Measurements from ENCODE around the gene TRPM8.
"Not testable (repeated sequence)": the region's sequence is repeated elsewhere in the genome, so short reads cannot be mapped to it uniquely, and the experiment has no call there.

The TRPM8 gene

DNA sequence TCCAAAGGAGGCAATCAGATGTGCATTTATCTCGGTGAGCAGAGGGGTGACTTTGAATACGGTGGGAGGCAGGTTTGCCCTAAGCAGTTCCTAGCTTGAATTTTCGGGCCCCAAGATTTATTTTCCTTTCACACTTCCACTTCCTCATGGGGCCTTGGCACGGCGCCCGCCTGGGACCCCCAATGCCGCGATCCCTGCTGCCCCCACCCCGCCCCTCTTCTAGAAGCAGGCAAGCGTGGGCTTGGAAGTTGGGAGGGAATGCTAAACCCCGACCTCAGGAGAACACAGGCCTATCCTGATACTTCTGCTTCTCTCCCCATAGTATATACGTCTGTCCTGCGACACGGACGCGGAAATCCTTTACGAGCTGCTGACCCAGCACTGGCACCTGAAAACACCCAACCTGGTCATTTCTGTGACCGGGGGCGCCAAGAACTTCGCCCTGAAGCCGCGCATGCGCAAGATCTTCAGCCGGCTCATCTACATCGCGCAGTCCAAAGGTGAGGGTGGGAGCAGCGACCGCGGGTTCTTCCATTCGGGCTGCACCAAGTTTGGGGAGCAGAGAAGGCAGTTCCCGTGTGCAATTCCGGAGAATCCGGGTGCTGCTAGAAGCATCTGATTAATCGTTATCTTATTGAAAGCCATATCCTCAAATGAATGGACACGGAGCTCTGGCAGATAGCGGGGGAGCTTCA lies 21.6 kb downstream of the TRPM8 start:
- DNase-seq = no peak

- DNase-seq = no peak
Observed at GRCh38 chr2:233940376-233941276, 23.5 kb downstream of the TRPM8 start.

- DNase-seq = no peak
Observed at GRCh38 chr2:233942731-233943130, 25.6 kb downstream of the TRPM8 start.

DNA sequence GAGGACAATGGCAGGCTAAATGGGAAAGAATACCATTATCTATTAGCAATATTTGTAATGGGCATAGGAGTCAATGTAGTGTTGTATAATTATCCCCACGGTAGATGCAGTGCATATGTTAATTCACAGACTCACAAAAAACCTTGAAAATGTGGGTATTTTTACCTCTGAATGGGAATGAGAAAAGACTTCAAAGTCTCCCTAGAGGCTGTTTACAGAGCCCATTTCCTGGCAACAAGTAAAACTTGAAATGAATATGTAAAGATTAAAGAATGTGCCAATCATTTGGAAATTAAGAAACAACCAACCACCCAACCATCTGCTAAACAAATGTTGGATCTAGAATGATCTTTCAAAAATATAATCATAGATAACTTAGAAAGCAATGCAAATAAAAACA lies 27.1 kb downstream of the TRPM8 start:
- DNase-seq = no peak

DNA sequence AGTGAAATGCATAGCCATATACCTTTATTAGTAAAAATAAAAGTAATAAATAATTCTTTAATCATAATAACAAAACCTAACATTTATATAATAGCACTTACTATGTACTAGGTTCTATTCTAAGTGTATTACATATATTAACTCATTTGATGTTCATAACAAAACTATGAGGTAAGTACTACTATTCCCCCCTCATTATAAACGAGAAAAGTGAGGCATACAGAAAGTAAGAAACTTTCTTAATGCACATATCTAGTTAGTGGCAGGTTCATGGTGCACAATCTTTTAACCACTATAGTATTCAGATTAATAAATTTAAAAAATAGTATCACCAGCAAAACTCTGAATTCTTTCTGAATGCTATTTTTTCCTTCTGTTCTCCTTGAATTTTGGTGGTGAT lies 27.5 kb downstream of the TRPM8 start:
- DNase-seq = no peak

GRCh38 chr2:233945146-233945545 lies 28.0 kb downstream of the TRPM8 start:
- DNase-seq = no peak

DNA sequence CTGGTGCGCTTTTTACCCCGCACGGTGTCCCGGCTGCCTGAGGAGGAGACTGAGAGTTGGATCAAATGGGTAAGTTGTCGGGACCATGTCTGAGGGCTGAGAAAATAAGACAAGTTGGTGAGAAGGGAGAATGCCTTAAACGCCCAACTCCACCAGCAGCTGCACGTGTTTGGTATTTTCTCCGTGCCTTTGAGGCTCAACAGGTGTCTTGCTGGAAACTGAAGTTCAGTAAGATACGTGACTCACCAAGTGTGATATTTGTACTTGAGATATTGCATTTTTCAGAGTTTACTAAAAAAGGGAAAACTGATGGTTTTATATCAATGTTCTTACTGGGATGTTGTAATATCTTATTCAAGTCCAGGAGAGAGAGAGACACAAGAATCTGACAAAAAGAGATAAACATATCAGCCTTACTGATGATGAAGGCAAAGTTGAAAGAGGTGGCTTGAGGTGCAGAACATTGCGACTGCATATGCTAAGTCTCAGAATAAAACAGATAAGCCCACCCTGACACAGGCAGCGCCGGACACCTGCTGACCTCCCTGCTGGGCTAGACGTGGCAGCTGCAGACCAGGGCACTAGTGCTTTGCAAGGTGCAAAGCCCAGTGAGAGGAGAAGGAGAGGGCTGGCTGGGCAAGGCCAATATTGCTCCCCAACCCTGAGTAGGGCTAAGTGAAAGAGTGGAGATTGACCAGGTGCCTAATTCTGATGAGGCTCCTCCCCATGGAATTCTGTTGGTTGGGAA lies 33.1 kb downstream of the TRPM8 start:
- no peak for DNase-seq

DNA sequence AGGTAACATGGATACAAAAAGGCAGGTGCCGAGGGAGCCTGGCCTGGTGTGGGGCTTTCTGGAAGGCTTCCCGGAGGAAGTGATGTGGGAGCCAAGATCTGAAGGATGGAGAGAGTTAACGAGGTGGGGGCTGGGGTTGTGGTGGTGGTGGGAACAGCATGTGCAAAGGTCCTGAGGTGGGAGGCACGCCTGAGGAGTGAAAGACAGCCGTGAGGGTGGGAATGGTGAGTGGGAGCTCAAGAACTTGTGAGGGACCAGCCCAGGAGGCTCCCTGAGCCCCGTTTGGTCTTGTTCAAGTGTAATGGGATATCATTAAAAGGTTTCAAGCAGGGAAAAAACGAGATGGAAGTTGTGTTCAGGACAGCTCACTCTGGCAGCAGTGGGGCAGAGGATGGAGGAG lies 35.2 kb downstream of the TRPM8 start:
- DNase-seq = no peak

DNA sequence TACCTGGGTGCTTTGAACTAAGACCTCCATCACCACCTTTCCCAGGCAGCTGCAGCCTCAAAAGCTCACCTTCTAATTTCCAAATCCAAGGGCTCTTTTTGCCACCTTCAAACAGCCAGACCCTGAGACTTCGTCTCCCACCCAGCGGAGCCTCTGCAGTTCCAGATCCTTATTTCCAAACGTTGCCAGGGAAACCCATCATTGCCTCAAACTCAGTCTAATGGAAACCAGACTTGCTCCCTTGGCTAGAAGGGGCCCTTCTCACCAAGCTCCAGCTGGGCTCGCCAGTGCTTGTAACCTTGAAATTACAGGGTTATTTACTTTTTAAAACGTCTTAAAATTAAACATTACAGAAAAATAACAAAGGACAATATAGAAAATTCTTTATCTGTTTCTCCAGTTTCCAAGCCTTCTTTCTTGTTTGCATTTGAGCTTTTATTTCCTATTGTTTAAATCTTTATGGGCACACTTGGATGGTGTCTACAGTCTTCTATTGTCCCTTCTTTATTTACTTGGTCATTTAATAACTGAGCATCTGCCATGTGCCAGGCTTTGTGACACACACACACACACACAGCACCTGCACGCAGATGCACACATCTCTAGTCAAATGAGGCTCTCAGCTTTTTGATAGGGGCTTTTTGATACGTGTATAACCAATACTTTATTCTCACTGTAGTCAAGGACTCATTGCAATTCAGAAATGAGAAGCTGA lies 36.1 kb downstream of the TRPM8 start:
- DNase-seq = no peak

- no peak for DNase-seq
Observed at GRCh38 chr2:233960203-233960602, 43.0 kb downstream of the TRPM8 start.

DNA sequence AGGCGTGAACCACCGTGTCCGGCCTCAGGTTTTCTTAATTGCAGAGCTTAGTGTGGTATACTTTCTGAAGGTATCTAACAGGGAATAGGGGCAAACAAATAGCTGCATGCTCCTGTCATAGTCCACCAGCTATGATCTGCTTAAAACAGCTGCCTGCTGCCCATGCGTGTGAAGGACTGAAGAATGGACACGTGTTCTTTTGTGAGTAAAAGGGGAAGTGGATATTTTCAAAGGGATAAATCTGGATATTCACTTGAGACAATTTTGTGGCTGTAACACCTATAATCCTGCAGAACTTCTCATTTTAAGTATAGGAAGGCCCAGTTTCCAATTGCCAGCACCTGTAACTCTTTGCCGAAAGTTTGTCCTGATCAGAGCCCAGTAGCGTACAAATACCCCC lies 44.7 kb downstream of the TRPM8 start:
- DNase-seq = no peak

- DNase-seq = no peak
Observed at GRCh38 chr2:233964581-233964980, 47.4 kb downstream of the TRPM8 start.

DNA sequence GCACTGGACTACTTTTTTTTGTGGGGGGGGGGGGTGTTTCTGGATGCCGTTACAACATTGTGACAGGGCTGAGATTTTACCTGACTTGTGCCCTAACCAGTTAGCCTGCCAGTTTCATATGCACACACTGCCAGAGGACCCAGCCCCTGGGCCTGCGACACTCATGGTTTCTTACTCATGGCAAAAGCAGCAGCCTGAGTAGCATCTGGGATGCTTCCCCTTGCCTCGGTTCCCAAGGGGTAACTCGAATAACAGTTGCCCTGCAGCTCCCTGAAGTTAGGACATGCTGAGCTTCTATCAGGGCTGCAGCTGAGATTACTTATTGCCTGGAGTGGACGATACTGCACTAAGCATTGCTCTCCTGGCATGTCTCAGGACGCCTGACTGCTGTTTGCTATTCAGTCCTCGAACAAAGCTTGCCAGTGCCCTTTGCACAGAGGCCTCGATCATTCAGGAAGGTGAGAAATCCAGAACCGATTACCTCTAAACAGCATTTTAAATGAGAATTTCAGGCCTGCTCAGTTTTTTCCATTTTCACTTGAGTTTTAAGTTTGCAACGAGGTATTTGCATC lies 47.9 kb downstream of the TRPM8 start:
- no peak for DNase-seq

DNA sequence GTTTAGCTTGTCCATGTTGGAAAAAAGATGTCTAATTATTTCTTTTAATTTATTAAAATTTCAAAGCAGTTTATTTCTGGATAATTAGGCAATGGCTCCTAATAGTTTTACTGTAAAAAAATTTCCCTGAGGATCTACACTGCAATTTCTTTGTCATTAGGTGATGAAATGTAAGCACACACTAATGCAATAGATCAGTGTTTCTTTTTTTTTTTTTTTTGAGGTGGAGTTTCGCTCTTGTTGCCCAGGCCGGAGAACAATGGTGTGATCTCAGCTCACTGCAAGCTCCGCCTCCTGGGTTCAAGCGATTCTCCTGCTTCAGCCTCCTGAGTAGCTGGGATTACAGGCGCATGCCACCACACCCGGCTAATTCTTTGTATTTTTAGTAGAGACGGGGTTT lies 48.5 kb downstream of the TRPM8 start:
- DNase-seq = not testable (repeated sequence)

DNA sequence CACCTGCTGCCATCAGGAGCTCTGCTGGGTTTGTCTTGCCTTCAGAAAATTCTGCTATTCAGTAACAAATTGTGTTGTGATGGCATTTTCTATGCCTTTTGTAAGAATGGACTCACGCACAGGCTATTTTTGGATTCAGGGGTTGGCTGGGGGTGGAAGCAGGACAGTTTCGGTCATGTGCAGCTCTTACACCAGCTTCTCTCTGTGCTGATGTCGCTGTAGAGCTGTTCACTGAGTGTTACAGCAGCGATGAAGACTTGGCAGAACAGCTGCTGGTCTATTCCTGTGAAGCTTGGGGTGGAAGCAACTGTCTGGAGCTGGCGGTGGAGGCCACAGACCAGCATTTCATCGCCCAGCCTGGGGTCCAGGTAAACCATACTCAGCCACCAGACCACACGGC lies 49.2 kb downstream of the TRPM8 start:
- DNase-seq = no peak

GRCh38 chr2:233967164-233967563 lies 50.0 kb downstream of the TRPM8 start:
- DNase-seq = no peak

DNA sequence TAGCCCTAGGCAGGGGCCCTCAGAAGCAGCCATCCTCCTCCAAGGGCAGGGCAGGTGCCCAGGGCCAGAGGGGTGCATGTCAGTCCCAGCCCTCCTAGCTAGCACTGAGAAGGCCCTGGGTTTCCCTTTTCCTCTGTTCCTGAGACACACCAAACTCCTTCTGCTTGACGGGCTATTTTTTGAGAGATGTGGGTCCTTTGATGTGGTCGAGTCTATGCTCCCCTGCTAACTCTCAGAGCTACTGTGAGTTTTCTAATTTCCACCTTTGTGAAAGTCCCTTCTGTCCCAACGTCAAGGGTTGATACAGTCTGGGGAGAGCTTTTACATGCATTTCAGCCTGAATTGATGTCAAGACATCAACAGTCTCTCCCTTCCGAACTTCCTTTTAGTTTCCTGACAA lies 51.4 kb downstream of the TRPM8 start:
- no peak for DNase-seq

GRCh38 chr2:233972460-233972859 lies 55.3 kb downstream of the TRPM8 start:
- DNase-seq = not testable (repeated sequence)

DNA sequence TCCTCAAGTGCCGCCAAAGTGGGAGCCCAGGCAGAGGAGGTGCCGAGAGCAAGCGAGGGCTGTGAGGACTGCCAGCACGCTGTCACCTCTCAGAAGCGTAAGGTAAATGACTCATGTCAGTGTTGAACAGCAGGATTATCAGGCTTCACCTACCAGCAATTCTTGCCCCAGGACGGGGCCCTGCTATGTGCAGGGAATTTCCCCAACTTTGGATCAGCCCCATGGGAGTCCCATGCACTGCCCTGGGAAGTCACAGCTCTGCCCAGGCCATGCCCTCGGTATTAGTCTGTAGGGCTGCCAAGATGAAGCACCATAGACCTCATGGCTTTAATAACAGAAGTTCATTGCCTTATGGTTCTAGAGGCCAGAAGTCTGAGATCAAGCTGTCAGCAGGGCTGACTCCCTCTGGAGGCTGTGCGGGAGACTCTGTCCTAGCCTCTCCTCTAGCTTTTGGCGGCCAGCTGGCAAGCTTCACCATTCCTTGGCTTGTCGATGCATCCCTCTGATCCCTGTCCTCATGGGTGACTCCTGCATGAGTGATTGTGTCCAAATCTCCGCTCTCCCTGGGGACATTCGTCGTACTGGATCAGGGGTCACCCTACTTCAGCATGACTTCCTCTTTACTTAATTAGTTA lies 55.9 kb downstream of the TRPM8 start:
- no peak for DNase-seq

DNA sequence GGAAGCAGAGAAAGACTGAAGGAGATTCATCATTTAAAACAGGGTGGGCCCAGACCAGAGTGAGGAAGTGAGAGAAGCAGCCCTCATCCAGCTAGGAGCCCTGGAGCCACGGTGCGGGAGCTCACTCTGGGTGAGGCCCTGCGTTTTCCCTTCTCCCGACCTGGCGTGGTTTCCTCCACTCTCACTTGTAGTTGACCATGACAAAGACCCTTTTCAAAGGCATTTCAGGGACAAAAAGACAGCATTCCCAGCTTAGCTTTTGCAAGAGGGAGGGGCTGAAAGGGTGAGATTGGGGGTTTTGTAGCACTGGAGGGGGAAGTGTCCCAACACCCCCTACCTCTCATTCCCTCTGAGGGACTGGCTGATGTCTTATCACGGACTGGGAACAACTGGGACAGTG lies 56.6 kb downstream of the TRPM8 start:
- DNase-seq = no peak

DNA sequence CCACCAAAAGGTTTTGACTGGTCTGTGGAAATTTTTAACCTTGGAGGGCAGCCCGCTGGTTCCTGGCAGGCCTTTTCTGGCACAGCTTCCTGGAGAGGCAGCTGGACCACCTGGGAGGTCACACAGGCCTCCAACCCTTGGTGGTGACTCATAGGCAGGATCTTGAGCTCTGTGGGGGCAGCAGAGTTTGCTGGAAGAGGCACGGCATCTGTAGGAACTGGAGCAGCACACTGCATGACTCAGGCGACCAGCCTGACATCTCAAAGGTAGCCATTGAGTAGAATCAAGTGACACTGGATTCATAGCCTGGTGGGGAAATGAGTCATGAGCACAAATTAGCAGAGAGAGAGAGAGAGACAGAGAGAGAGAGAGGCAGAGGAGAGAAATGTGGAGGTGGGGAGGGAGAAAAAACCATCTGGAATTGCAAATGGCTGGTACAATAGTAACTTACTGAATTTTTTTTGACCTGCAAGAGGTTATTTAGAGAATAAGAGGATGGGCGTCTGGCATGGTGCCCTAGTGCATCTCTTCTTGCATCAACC lies 57.4 kb downstream of the TRPM8 start:
- peak; percentile 96 for DNase-seq

- no peak for DNase-seq
Observed at GRCh38 chr2:233976087-233976486, 58.9 kb downstream of the TRPM8 start.

Data from fibroblast of skin of right quadriceps (primary cell).